GM18867 (cell line): ENCODE data around the gene CERS6.

Source experiments
- ATAC-seq: cut with Tn5 transposase; IDR thresholded peaks from one replicate; pipeline ENCODE4 v1.9.1; 2021; ENCODE audit warnings: mild to moderate bottlenecking, moderate library complexity; ENCODE audit not compliant: unreplicated experiment

The CERS6 gene

GRCh38 chr2:168565112-168565511 is 109.0 kb downstream of the CERS6 start:
- no peak for ATAC-seq

GRCh38 chr2:168565512-168565911 is 109.4 kb downstream of the CERS6 start:
- ATAC-seq: no peak

- no peak for ATAC-seq
Measured at GRCh38 chr2:168566974-168567665, 111.0 kb downstream of the CERS6 start.

GRCh38 chr2:168567836-168568235 is 111.8 kb downstream of the CERS6 start:
- no peak for ATAC-seq

- no peak for ATAC-seq
Measured at GRCh38 chr2:168568476-168569267, 112.6 kb downstream of the CERS6 start.

- no peak for ATAC-seq
Measured at GRCh38 chr2:168571061-168571460, 115.0 kb downstream of the CERS6 start.

GRCh38 chr2:168573128-168573903 is 117.2 kb downstream of the CERS6 start:
- ATAC-seq: no peak

- no peak for ATAC-seq
Measured at GRCh38 chr2:168574856-168575630, 119.0 kb downstream of the CERS6 start.

- ATAC-seq: no peak
Measured at GRCh38 chr2:168577885-168578284, 121.8 kb downstream of the CERS6 start.

- peak; percentile 82 for ATAC-seq
Measured at GRCh38 chr2:168583064-168583709, 127.1 kb downstream of the CERS6 start.

- ATAC-seq: no peak
Measured at GRCh38 chr2:168583710-168584521, 127.8 kb downstream of the CERS6 start.

GRCh38 chr2:168584911-168585310 is 128.8 kb downstream of the CERS6 start:
- peak; percentile 34 for ATAC-seq

GRCh38 chr2:168585700-168586099 is 129.6 kb downstream of the CERS6 start:
- ATAC-seq: no peak

- no peak for ATAC-seq
Measured at GRCh38 chr2:168587307-168587706, 131.2 kb downstream of the CERS6 start.

GRCh38 chr2:168589236-168590211 is 133.5 kb downstream of the CERS6 start:
- no peak for ATAC-seq

GRCh38 chr2:168592181-168592831 is 136.2 kb downstream of the CERS6 start:
- ATAC-seq: no peak

- peak; percentile 60 for ATAC-seq
Measured at GRCh38 chr2:168593713-168594112, 137.6 kb downstream of the CERS6 start.

- ATAC-seq: peak; percentile 84
Measured at GRCh38 chr2:168594778-168595177, 138.7 kb downstream of the CERS6 start.
